GM21390 (cell line): ENCODE data around the gene LHPP.
A peak's percentile ranks its signal among the peaks of the same experiment; 100 is the strongest.
"Not testable (repeated sequence)": the region's sequence is repeated elsewhere in the genome, so short reads cannot be mapped to it uniquely, and the experiment has no call there.

Experiments used
- ATAC-seq: cut with Tn5 transposase; IDR thresholded peaks from one replicate; pipeline ENCODE4 v1.9.1; 2021; ENCODE audit not compliant: unreplicated experiment

Gene LHPP

GRCh38 chr10:124602646-124603365 is 141.2 kb downstream of the LHPP start:
- ATAC-seq = no peak

- no peak for ATAC-seq
These were observed 142.0 kb downstream of the LHPP start for GRCh38 chr10:124603376-124604213.

- no peak for ATAC-seq
These were observed 142.8 kb downstream of the LHPP start for GRCh38 chr10:124604214-124605000.

GRCh38 chr10:124605001-124605370 is 143.4 kb downstream of the LHPP start:
- ATAC-seq = no peak

GRCh38 chr10:124605481-124605855 is 143.8 kb downstream of the LHPP start:
- no peak for ATAC-seq

- ATAC-seq = no peak
These were observed 144.5 kb downstream of the LHPP start for GRCh38 chr10:124605856-124606812.

- no peak for ATAC-seq
These were observed 145.2 kb downstream of the LHPP start for GRCh38 chr10:124606822-124607221.

GRCh38 chr10:124607693-124608092 is 146.1 kb downstream of the LHPP start:
- no peak for ATAC-seq

- no peak for ATAC-seq
These were observed 146.6 kb downstream of the LHPP start for GRCh38 chr10:124608093-124608721.

- ATAC-seq = no peak
These were observed 148.1 kb downstream of the LHPP start for GRCh38 chr10:124609698-124610097.

GRCh38 chr10:124610186-124610585 is 148.6 kb downstream of the LHPP start:
- not testable (repeated sequence) for ATAC-seq

- ATAC-seq = not testable (repeated sequence)
These were observed 149.2 kb downstream of the LHPP start for GRCh38 chr10:124610851-124611250.

GRCh38 chr10:124611738-124612137 is 150.1 kb downstream of the LHPP start:
- no peak for ATAC-seq

GRCh38 chr10:124612611-124613498 is 151.2 kb downstream of the LHPP start:
- no peak for ATAC-seq

GRCh38 chr10:124614003-124614659 is 152.5 kb downstream of the LHPP start:
- ATAC-seq = peak; percentile 54

- no peak for ATAC-seq
These were observed 153.6 kb downstream of the LHPP start for GRCh38 chr10:124615259-124615658.

GRCh38 chr10:124616040-124616835 is 154.6 kb downstream of the LHPP start:
- ATAC-seq = no peak

- ATAC-seq = no peak
These were observed 155.2 kb downstream of the LHPP start for GRCh38 chr10:124616836-124617130.
